CD14-positive monocyte (primary cell): Measurements from ENCODE around the gene ADD2. TPM values are rescaled to one million over a fixed set of nuclear protein-coding genes. Genes with fewer than 3 reads are reported as not detected.

Experiments used
- DNase-seq, 3 donors: peaks; one replicate each; pipeline ENCODE4 v3.0.0-alpha.2; 2011 to 2022
- H2AFZ ChIP-seq: 2 replicates; pipeline ENCODE4 v1.6.0; 2012; ENCODE audit warnings: mild to moderate bottlenecking, low read depth, low read length, inconsistent platforms; ENCODE audit not compliant: insufficient read depth, poor library complexity, severe bottlenecking
- H3K27ac ChIP-seq, 2 donors: 1 replicate in 1 of 2; 2 replicates in 1 of 2; pipeline ENCODE4 v1.5.1; 2012 to 2013; ENCODE audit warnings: low read length in 2 of 2, control low read depth in 1 of 2, inconsistent platforms in 1 of 2, low read depth in 1 of 2, mild to moderate bottlenecking in 1 of 2
- H3K27me3 ChIP-seq, 2 donors: one replicate each; pipeline versions ENCODE4 v1.6.0 to v1.6.1; 2011 to 2013; ENCODE audit warnings: low read length in 2 of 2; ENCODE audit not compliant: control insufficient read depth in 2 of 2, insufficient read depth in 2 of 2
- H3K36me3 ChIP-seq, 2 donors: replicated peaks in 1 of 2; 1 replicate in 1 of 2; 2 replicates in 1 of 2; pipeline versions ENCODE4 v1.5.1 to v1.6.1; 2012 to 2013; ENCODE audit warnings: low read length in 2 of 2, control low read depth in 1 of 2, inconsistent platforms in 1 of 2, mild to moderate bottlenecking in 1 of 2; ENCODE audit not compliant: insufficient read depth in 2 of 2, control insufficient read depth in 1 of 2
- H3K4me1 ChIP-seq, 2 donors: 1 replicate in 1 of 2; 2 replicates in 1 of 2; pipeline versions ENCODE4 v1.5.1 to v1.6.1; 2012 to 2013; ENCODE audit warnings: low read length in 2 of 2, control low read depth in 1 of 2, inconsistent platforms in 1 of 2, mild to moderate bottlenecking in 1 of 2, moderate library complexity in 1 of 2; ENCODE audit not compliant: insufficient read depth in 2 of 2, control insufficient read depth in 1 of 2
- H3K4me2 ChIP-seq: replicated peaks from 2 replicates; pipeline ENCODE3; 2012; ENCODE audit warnings: low read length, moderate library complexity, mild to moderate bottlenecking; ENCODE audit not compliant: poor library complexity, severe bottlenecking; ENCODE audit errors: extremely low read depth
- H3K4me3 ChIP-seq, 3 experiments: fragments of 200-600 bp in 1 of 3; sonication (generic) in 1 of 3; replicated peaks in 1 of 3; 1 replicate in 2 of 3; 2 replicates in 1 of 3; pipeline ENCODE4 v1.5.1; 2011 to 2013; ENCODE audit warnings: low read length in 3 of 3, mild to moderate bottlenecking in 3 of 3, control low read depth in 2 of 3, low read depth in 2 of 3, inconsistent platforms in 1 of 3, moderate library complexity in 1 of 3
- H3K79me2 ChIP-seq: 2 replicates; pipeline ENCODE4 v1.6.0; 2012; ENCODE audit warnings: mild to moderate bottlenecking, control low read depth, inconsistent platforms, low read length, moderate library complexity; ENCODE audit not compliant: insufficient read depth
- H3K9ac ChIP-seq: 2 replicates; pipeline ENCODE4 v1.6.0; 2017; ENCODE audit warnings: low read length, mild to moderate bottlenecking; ENCODE audit not compliant: insufficient read depth, poor library complexity, severe bottlenecking
- H3K9me3 ChIP-seq, 2 donors: replicated peaks in 1 of 2; 1 replicate in 1 of 2; 2 replicates in 1 of 2; pipeline versions ENCODE4 v1.5.1 to v1.6.1; 2012 to 2013; ENCODE audit warnings: low read length in 2 of 2, control low read depth in 1 of 2; ENCODE audit not compliant: control insufficient read depth in 1 of 2, insufficient read depth in 1 of 2
- H4K20me1 ChIP-seq: 2 replicates; pipeline ENCODE4 v1.6.0; 2012; ENCODE audit warnings: mild to moderate bottlenecking, low read length, control low read depth, moderate library complexity; ENCODE audit not compliant: insufficient read depth
- H3K27ac Mint-ChIP-seq, 7 donors: one replicate each; pipeline ENCODE4 v1.8.0; 2020; ENCODE audit warnings: mild to moderate bottlenecking in 7 of 7, mixed read lengths in 7 of 7, moderate library complexity in 6 of 7, inconsistent platforms in 2 of 7
- H3K27me3 Mint-ChIP-seq, 3 donors: one replicate each; pipeline ENCODE4 v1.8.0; 2021 to 2022; ENCODE audit warnings: low read depth in 3 of 3, mild to moderate bottlenecking in 3 of 3, mixed read lengths in 3 of 3, moderate library complexity in 3 of 3, inconsistent platforms in 1 of 3
- H3K36me3 Mint-ChIP-seq, 2 donors: one replicate each; pipeline ENCODE4 v1.8.0; 2020; ENCODE audit warnings: mixed read lengths in 2 of 2, inconsistent platforms in 1 of 2, mild to moderate bottlenecking in 1 of 2
- H3K4me1 Mint-ChIP-seq: one replicate; pipeline ENCODE4 v1.8.0; 2020; ENCODE audit warnings: mild to moderate bottlenecking, mixed read lengths
- H3K4me3 Mint-ChIP-seq, 2 donors: one replicate each; pipeline ENCODE4 v1.8.0; 2020; ENCODE audit warnings: mild to moderate bottlenecking in 2 of 2, mixed read lengths in 2 of 2, moderate library complexity in 1 of 2
- H3K9me3 Mint-ChIP-seq, 7 donors: one replicate each; pipeline ENCODE4 v1.8.0; 2020 to 2022; ENCODE audit warnings: mixed read lengths in 7 of 7, mild to moderate bottlenecking in 6 of 7, moderate library complexity in 6 of 7, inconsistent platforms in 2 of 7
- WGBS: methylation state at CpG from one replicate; pipeline ENCODE4 v1.1.5; 2013; ENCODE audit warnings: missing lambda C conversion rate; ENCODE audit not compliant: insufficient coverage; 5-methylcytosine and 5-hydroxymethylcytosine counted together
- intact Hi-C, 2 donors: fragments of 100-400 bp; cut with micrococcal nuclease; formaldehyde crosslinking; loops; one replicate each; pipeline versions ENCODE4 v1.15.0 to v1.15.1; 2023
- polyA plus RNA-seq, 3 donors: library from polyadenylated mRNA; depleted of rRNA in 1 of 3; unstranded in 2 of 3; stranded (reverse) in 1 of 3; fragments of 300-500 nt in 2 of 3; fragments of >200 nt in 1 of 3; fragmentation: Illumina TruSeq in 2 of 3; gene quantifications; 1 replicate in 2 of 3; 2 replicates in 1 of 3; pipeline ENCODE4 v1.2.3, GENCODE V29; 2012 to 2021
- TF ChIP-seq, protein P1 (sequence below): fragments of 200-600 bp; IDR thresholded peaks from one replicate; pipeline ENCODE4 v1.8.0; 2022; ENCODE audit warnings: antibody characterized with exemption, mild to moderate bottlenecking

Gene ADD2
- polyA plus RNA-seq, 3 donors: 0.18 to 0.56 (median 0.26) TPM

GRCh38 chr2:70668432-70668831 lies 99.6 kb downstream of the ADD2 start:
- Histone ChIP-seq H3K27me3 (no peaks in the 10 kb centered on the region), H3K36me3 (no peaks in the 10 kb centered on the region), H3K9me3 (no peaks in the 10 kb centered on the region), H3K4me1 (no peaks in the 10 kb centered on the region), H3K4me3 (no peak overlapping the region), H3K9ac (no peak overlapping the region), H2AFZ (no peak overlapping the region), H3K4me2 (no peak overlapping the region), H3K27ac (no peak overlapping the region), H4K20me1 (no peaks in the 10 kb centered on the region), H3K79me2 (no peaks in the 10 kb centered on the region)
- no peak for DNase-seq
- Mint-ChIP-seq H3K4me1 (no peaks in the 10 kb centered on the region), H3K27ac (no peak overlapping the region), H3K27me3 (no peaks in the 10 kb centered on the region), H3K36me3 (no peaks in the 10 kb centered on the region), H3K4me3 (no peak overlapping the region), H3K9me3 (peaks cover 0 to 4% (median 0%) of the 10 kb centered on the region in 7 donors)
- TF ChIP-seq, protein P1, sequence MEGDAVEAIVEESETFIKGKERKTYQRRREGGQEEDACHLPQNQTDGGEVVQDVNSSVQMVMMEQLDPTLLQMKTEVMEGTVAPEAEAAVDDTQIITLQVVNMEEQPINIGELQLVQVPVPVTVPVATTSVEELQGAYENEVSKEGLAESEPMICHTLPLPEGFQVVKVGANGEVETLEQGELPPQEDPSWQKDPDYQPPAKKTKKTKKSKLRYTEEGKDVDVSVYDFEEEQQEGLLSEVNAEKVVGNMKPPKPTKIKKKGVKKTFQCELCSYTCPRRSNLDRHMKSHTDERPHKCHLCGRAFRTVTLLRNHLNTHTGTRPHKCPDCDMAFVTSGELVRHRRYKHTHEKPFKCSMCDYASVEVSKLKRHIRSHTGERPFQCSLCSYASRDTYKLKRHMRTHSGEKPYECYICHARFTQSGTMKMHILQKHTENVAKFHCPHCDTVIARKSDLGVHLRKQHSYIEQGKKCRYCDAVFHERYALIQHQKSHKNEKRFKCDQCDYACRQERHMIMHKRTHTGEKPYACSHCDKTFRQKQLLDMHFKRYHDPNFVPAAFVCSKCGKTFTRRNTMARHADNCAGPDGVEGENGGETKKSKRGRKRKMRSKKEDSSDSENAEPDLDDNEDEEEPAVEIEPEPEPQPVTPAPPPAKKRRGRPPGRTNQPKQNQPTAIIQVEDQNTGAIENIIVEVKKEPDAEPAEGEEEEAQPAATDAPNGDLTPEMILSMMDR: no peak
- 94% methylated on average over 3 of the region's 3 CpGs for WGBS
- intact Hi-C loops: no loop called here

DNA sequence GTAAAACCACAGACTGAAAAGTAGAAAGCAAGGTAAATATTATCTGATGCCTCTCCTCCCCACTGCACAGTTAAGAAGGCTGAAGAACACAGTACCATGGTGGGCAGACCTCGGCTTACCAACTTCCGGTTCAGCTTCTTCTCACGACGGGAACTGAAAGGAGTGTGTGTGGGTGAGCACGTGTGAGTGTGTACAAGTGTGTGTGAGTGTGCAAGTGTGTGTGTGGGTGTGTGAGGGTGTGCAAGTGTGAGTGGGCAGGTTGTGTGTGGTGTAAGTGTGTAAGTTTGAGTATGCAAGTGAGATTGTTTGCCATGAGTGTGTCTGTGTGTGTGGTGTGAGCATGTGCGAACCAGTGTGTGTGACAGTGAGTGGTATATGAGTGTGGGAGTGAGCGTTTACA lies 103.5 kb downstream of the ADD2 start:
- no peak overlapping the region for H3K4me3 Mint-ChIP-seq
- Histone ChIP-seq H3K27me3 (no peaks in the 10 kb centered on the region), H3K4me2 (no peak overlapping the region), H4K20me1 (no peaks in the 10 kb centered on the region), H3K79me2 (no peaks in the 10 kb centered on the region), H3K9me3 (no peaks in the 10 kb centered on the region), H2AFZ (no peak overlapping the region), H3K36me3 (no peaks in the 10 kb centered on the region), H3K27ac (no peak overlapping the region), H3K4me3 (no peak overlapping the region), H3K9ac (no peak overlapping the region), H3K4me1 (no peaks in the 10 kb centered on the region)
- DNase-seq: no peak
- H3K36me3 Mint-ChIP-seq: no peaks in the 10 kb centered on the region
- no peak overlapping the region for H3K27ac Mint-ChIP-seq
- H3K9me3 Mint-ChIP-seq: peaks cover 0 to 4% (median 0%) of the 10 kb centered on the region in 7 donors
- peaks cover 0 to 7% (median 3%) of the 10 kb centered on the region in 3 donors for H3K27me3 Mint-ChIP-seq
- TF ChIP-seq, protein P1: no peak
- intact Hi-C loops: no loop called here
- H3K4me1 Mint-ChIP-seq: no peaks in the 10 kb centered on the region
- WGBS: 72% methylated on average over 6 of the region's 7 CpGs
